Activated naive CD4-positive, alpha-beta T cell treated with anti-CD3 and anti-CD28 coated beads for 36 hours (primary cell): ENCODE measurements around the gene KIF16B. TPM values are rescaled to one million over a fixed set of nuclear protein-coding genes. Genes with fewer than 3 reads are reported as not detected.

ENCODE experiments used
- CTCF ChIA-PET: fragments of 350-600 bp; sonication (Branson Sonifier 250); formaldehyde crosslinking; loops from one replicate; lab custom pipeline; 2021; ENCODE audit warnings: antibody characterized with exemption; lab: Charles Lee
- DNase-seq: peaks from one replicate; pipeline ENCODE4 v3.0.0-alpha.2; 2020
- H3K27ac Mint-ChIP-seq: one replicate; pipeline ENCODE4 v1.8.0; 2021; ENCODE audit warnings: mild to moderate bottlenecking, mixed read lengths
- H3K27me3 Mint-ChIP-seq: one replicate; pipeline ENCODE4 v1.8.0; 2021; ENCODE audit warnings: low read depth, mixed read lengths
- H3K36me3 Mint-ChIP-seq: one replicate; pipeline ENCODE4 v1.8.0; 2021; ENCODE audit warnings: low read depth, mixed read lengths
- H3K4me1 Mint-ChIP-seq: one replicate; pipeline ENCODE4 v1.8.0; 2021; ENCODE audit warnings: low read depth, mixed read lengths
- H3K4me3 Mint-ChIP-seq: one replicate; pipeline ENCODE4 v1.8.0; 2021; ENCODE audit warnings: mild to moderate bottlenecking, moderate library complexity, mixed read lengths
- H3K9me3 Mint-ChIP-seq: one replicate; pipeline ENCODE4 v1.8.0; 2021; ENCODE audit warnings: mixed read lengths
- intact Hi-C: fragments of 100-400 bp; cut with micrococcal nuclease; formaldehyde crosslinking; loops from one replicate; pipeline ENCODE4 v1.15.1; 2023
- total RNA-seq, 2 experiments: library from RNA; stranded (reverse); gene quantifications; one replicate each; pipeline ENCODE4 v1.2.3, GENCODE V29; 2021

KIF16B gene
- total RNA-seq, 2 experiments from 2014 or later, result 5.1 to 5.6 TPM

GRCh38 chr20:16411361-16411760, 161.9 kb downstream of the KIF16B start:
- Mint-ChIP-seq H3K27ac (no peak overlapping the region), H3K36me3 (peaks cover 33% of the 10 kb centered on the region), H3K4me3 (no peak overlapping the region), H3K4me1 (no peaks in the 10 kb centered on the region), H3K9me3 (peaks cover 7% of the 10 kb centered on the region), H3K27me3 (no peaks in the 10 kb centered on the region)
- no peak for DNase-seq
- CTCF ChIA-PET, result no interaction called here
- intact Hi-C loops, result no loop called here

- intact Hi-C loops, result no loop called here
- peaks cover 7% of the 10 kb centered on the region for H3K9me3 Mint-ChIP-seq
- H3K36me3 Mint-ChIP-seq, result peaks cover 34% of the 10 kb centered on the region
- H3K27me3 Mint-ChIP-seq, result no peaks in the 10 kb centered on the region
- no peak for DNase-seq
- no peak overlapping the region for H3K4me3 Mint-ChIP-seq
- no peaks in the 10 kb centered on the region for H3K4me1 Mint-ChIP-seq
- H3K27ac Mint-ChIP-seq, result no peak overlapping the region
- CTCF ChIA-PET, result no interaction called here
Observed at GRCh38 chr20:16410626-16411025, 162.6 kb downstream of the KIF16B start.

- no peaks in the 10 kb centered on the region for H3K27me3 Mint-ChIP-seq
- intact Hi-C loops, result no loop called here
- H3K27ac Mint-ChIP-seq, result no peak overlapping the region
- H3K9me3 Mint-ChIP-seq, result peaks cover 7% of the 10 kb centered on the region
- CTCF ChIA-PET, result no interaction called here
- no peak for DNase-seq
- no peaks in the 10 kb centered on the region for H3K4me1 Mint-ChIP-seq
- H3K4me3 Mint-ChIP-seq, result no peak overlapping the region
- H3K36me3 Mint-ChIP-seq, result peaks cover 29% of the 10 kb centered on the region
Observed at GRCh38 chr20:16408981-16409380, 164.3 kb downstream of the KIF16B start.

GRCh38 chr20:16407251-16408067, 165.8 kb downstream of the KIF16B start:
- CTCF ChIA-PET, result interaction anchor here (0.8 kb wide), 1 partner anchor 482 kb away, joined by 3 read pairs; no protein-coding TSS in a partner anchor
- DNase-seq, result no peak
- peaks cover 7% of the 10 kb centered on the region for H3K9me3 Mint-ChIP-seq
- intact Hi-C loops, result no loop called here
- no peaks in the 10 kb centered on the region for H3K27me3 Mint-ChIP-seq
- no peak overlapping the region for H3K27ac Mint-ChIP-seq
- no peaks in the 10 kb centered on the region for H3K4me1 Mint-ChIP-seq
- H3K4me3 Mint-ChIP-seq, result no peak overlapping the region
- H3K36me3 Mint-ChIP-seq, result peaks cover 26% of the 10 kb centered on the region

GRCh38 chr20:16405254-16405653, 168.0 kb downstream of the KIF16B start:
- CTCF ChIA-PET, result no interaction called here
- no peak overlapping the region for H3K27ac Mint-ChIP-seq
- no peak for DNase-seq
- peaks cover 21% of the 10 kb centered on the region for H3K36me3 Mint-ChIP-seq
- no peaks in the 10 kb centered on the region for H3K9me3 Mint-ChIP-seq
- no peak overlapping the region for H3K4me3 Mint-ChIP-seq
- no peaks in the 10 kb centered on the region for H3K27me3 Mint-ChIP-seq
- intact Hi-C loops, result no loop called here
- H3K4me1 Mint-ChIP-seq, result no peaks in the 10 kb centered on the region

- peaks cover 24% of the 10 kb centered on the region for H3K36me3 Mint-ChIP-seq
- no peak for DNase-seq
- no peaks in the 10 kb centered on the region for H3K4me1 Mint-ChIP-seq
- H3K27me3 Mint-ChIP-seq, result no peaks in the 10 kb centered on the region
- intact Hi-C loops, result no loop called here
- H3K4me3 Mint-ChIP-seq, result no peak overlapping the region
- no peaks in the 10 kb centered on the region for H3K9me3 Mint-ChIP-seq
- no peak overlapping the region for H3K27ac Mint-ChIP-seq
- CTCF ChIA-PET, result no interaction called here
Observed at GRCh38 chr20:16404640-16405039, 168.6 kb downstream of the KIF16B start.

GRCh38 chr20:16404171-16404570, 169.1 kb downstream of the KIF16B start:
- Mint-ChIP-seq H3K4me1 (no peaks in the 10 kb centered on the region), H3K27ac (no peak overlapping the region), H3K9me3 (no peaks in the 10 kb centered on the region), H3K27me3 (no peaks in the 10 kb centered on the region), H3K36me3 (peaks cover 27% of the 10 kb centered on the region), H3K4me3 (no peak overlapping the region)
- no peak for DNase-seq
- intact Hi-C loops, result no loop called here
- CTCF ChIA-PET, result no interaction called here

GRCh38 chr20:16400234-16400633, 173.0 kb downstream of the KIF16B start:
- intact Hi-C loops, result no loop called here
- Mint-ChIP-seq H3K27me3 (no peaks in the 10 kb centered on the region), H3K27ac (no peak overlapping the region), H3K4me1 (no peaks in the 10 kb centered on the region), H3K9me3 (no peaks in the 10 kb centered on the region), H3K4me3 (no peak overlapping the region), H3K36me3 (peaks cover 30% of the 10 kb centered on the region)
- CTCF ChIA-PET, result no interaction called here
- DNase-seq, result no peak

GRCh38 chr20:16399801-16400200, 173.4 kb downstream of the KIF16B start:
- no peak overlapping the region for H3K4me3 Mint-ChIP-seq
- no peak overlapping the region for H3K27ac Mint-ChIP-seq
- no peaks in the 10 kb centered on the region for H3K9me3 Mint-ChIP-seq
- no peaks in the 10 kb centered on the region for H3K4me1 Mint-ChIP-seq
- DNase-seq, result no peak
- intact Hi-C loops, result no loop called here
- peaks cover 30% of the 10 kb centered on the region for H3K36me3 Mint-ChIP-seq
- no peaks in the 10 kb centered on the region for H3K27me3 Mint-ChIP-seq
- CTCF ChIA-PET, result no interaction called here

GRCh38 chr20:16397086-16397485, 176.2 kb downstream of the KIF16B start:
- H3K36me3 Mint-ChIP-seq, result peaks cover 30% of the 10 kb centered on the region

GRCh38 chr20:16395366-16395765, 177.9 kb downstream of the KIF16B start:
- Mint-ChIP-seq H3K4me3 (no peak overlapping the region), H3K4me1 (no peaks in the 10 kb centered on the region), H3K27me3 (no peaks in the 10 kb centered on the region), H3K9me3 (no peaks in the 10 kb centered on the region), H3K27ac (no peak overlapping the region), H3K36me3 (peaks cover 30% of the 10 kb centered on the region)
- DNase-seq, result no peak
- CTCF ChIA-PET, result no interaction called here
- intact Hi-C loops, result no loop called here

More at GRCh38 chr20:16397086-16397485, 176.2 kb downstream of the KIF16B start:
- Mint-ChIP-seq H3K27ac (no peak overlapping the region), H3K27me3 (no peaks in the 10 kb centered on the region), H3K9me3 (no peaks in the 10 kb centered on the region), H3K4me1 (no peaks in the 10 kb centered on the region), H3K4me3 (no peak overlapping the region)
- DNase-seq, result no peak
- CTCF ChIA-PET, result no interaction called here
- intact Hi-C loops, result no loop called here

- Mint-ChIP-seq H3K27me3 (no peaks in the 10 kb centered on the region), H3K4me3 (no peak overlapping the region), H3K4me1 (no peaks in the 10 kb centered on the region), H3K27ac (no peak overlapping the region), H3K9me3 (no peaks in the 10 kb centered on the region), H3K36me3 (peaks cover 27% of the 10 kb centered on the region)
- intact Hi-C loops, result no loop called here
- CTCF ChIA-PET, result no interaction called here
- no peak for DNase-seq
Observed at GRCh38 chr20:16394784-16395183, 178.5 kb downstream of the KIF16B start.

- H3K4me3 Mint-ChIP-seq, result no peak overlapping the region
- no peaks in the 10 kb centered on the region for H3K9me3 Mint-ChIP-seq
- no peaks in the 10 kb centered on the region for H3K27me3 Mint-ChIP-seq
- H3K27ac Mint-ChIP-seq, result no peak overlapping the region
- intact Hi-C loops, result no loop called here
- H3K4me1 Mint-ChIP-seq, result no peaks in the 10 kb centered on the region
- DNase-seq, result no peak
- CTCF ChIA-PET, result no interaction called here
- peaks cover 21% of the 10 kb centered on the region for H3K36me3 Mint-ChIP-seq
Observed at GRCh38 chr20:16393836-16394235, 179.4 kb downstream of the KIF16B start.
